MM.1S (cell line): Measurements from ENCODE around the gene SHISA9.

Source experiments
- DNase-seq: peaks from one replicate; pipeline ENCODE4 v3.0.0-alpha.2; 2015
- H2AFZ ChIP-seq: fragments of 300-600 bp; sonication (generic); 2 replicates; pipeline ENCODE4 v1.6.0; 2016; ENCODE audit warnings: antibody characterized with exemption, low read length
- H3F3A ChIP-seq: fragments of 300-600 bp; sonication (generic); 2 replicates; pipeline ENCODE4 v1.6.1; 2016; ENCODE audit warnings: mild to moderate bottlenecking, antibody characterized with exemption, low read length, moderate library complexity, mixed read lengths; ENCODE audit not compliant: insufficient read depth
- H3K27ac ChIP-seq: fragments of 300-600 bp; sonication (generic); 2 replicates; pipeline ENCODE4 v1.5.1; 2016; ENCODE audit warnings: mild to moderate bottlenecking, low read length
- H3K27me3 ChIP-seq: fragments of 300-600 bp; sonication (generic); replicated peaks from 2 replicates; pipeline ENCODE4 v1.6.0; 2016; ENCODE audit warnings: low read length; ENCODE audit not compliant: insufficient read depth
- H3K36me3 ChIP-seq: fragments of 300-600 bp; sonication (generic); replicated peaks from 2 replicates; pipeline ENCODE4 v1.6.1; 2016; ENCODE audit warnings: mild to moderate bottlenecking, low read length, mixed read lengths; ENCODE audit not compliant: insufficient read depth
- H3K4me1 ChIP-seq: fragments of 300-600 bp; sonication (generic); 2 replicates; pipeline ENCODE4 v1.6.1; 2016; ENCODE audit warnings: low read length, mixed read lengths
- H3K4me2 ChIP-seq: fragments of 300-600 bp; sonication (generic); 2 replicates; pipeline ENCODE4 v1.6.0; 2016; ENCODE audit warnings: low read depth, low read length
- H3K4me3 ChIP-seq: fragments of 300-600 bp; sonication (generic); 2 replicates; pipeline ENCODE4 v1.5.1; 2016; ENCODE audit warnings: low read length, mixed read lengths
- H3K79me2 ChIP-seq: fragments of 300-600 bp; sonication (generic); 2 replicates; pipeline ENCODE4 v1.6.1; 2016; ENCODE audit warnings: mixed run types, low read length, mixed read lengths
- H3K9ac ChIP-seq: fragments of 300-600 bp; sonication (generic); 2 replicates; pipeline ENCODE4 v1.6.1; 2016; ENCODE audit warnings: low read length, mixed read lengths
- H3K9me2 ChIP-seq: fragments of 300-600 bp; sonication (generic); replicated peaks from 2 replicates; pipeline ENCODE4 v1.6.1; 2016; ENCODE audit warnings: mild to moderate bottlenecking, low read length, mixed read lengths; ENCODE audit not compliant: insufficient read depth
- H3K9me3 ChIP-seq: fragments of 300-600 bp; sonication (generic); replicated peaks from 2 replicates; pipeline ENCODE4 v1.6.1; 2016; ENCODE audit warnings: mild to moderate bottlenecking, low read length, mixed read lengths; ENCODE audit not compliant: insufficient read depth
- H4K20me1 ChIP-seq: fragments of 300-600 bp; sonication (generic); 2 replicates; pipeline ENCODE4 v1.6.1; 2016; ENCODE audit warnings: mild to moderate bottlenecking, low read length, moderate library complexity, mixed read lengths; ENCODE audit not compliant: insufficient read depth
- CTCF ChIP-seq: fragments of 300-600 bp; sonication (generic); IDR thresholded peaks from 2 replicates; pipeline ENCODE4 v1.5.1; 2016; ENCODE audit warnings: antibody characterized with exemption, low read length, mixed read lengths
- EZH2 ChIP-seq: fragments of 300-600 bp; sonication (generic); optimal IDR thresholded peaks from 2 replicates; pipeline ENCODE3; 2017; ENCODE audit warnings: low read depth, mild to moderate bottlenecking, antibody characterized with exemption, low read length, mixed read lengths
- EZH2phosphoT487 ChIP-seq: fragments of 300-600 bp; sonication (generic); IDR thresholded peaks from 2 replicates; pipeline ENCODE4 v1.6.1; 2018; ENCODE audit warnings: antibody characterized with exemption, low read length

The SHISA9 gene

GRCh38 chr16:13067648-13068047 is 166.2 kb downstream of the SHISA9 start:
- no peaks in the 10 kb centered on the region for H3K79me2 ChIP-seq
- no peaks in the 10 kb centered on the region for H3K36me3 ChIP-seq
- H3K27ac ChIP-seq: no peak overlapping the region
- DNase-seq: no peak
- H3K9me2 ChIP-seq: no peaks in the 10 kb centered on the region
- H3K27me3 ChIP-seq: no peaks in the 10 kb centered on the region
- TF ChIP-seq EZH2phosphoT487: no peak
- H3F3A ChIP-seq: no peaks in the 10 kb centered on the region
- no peak overlapping the region for H3K4me3 ChIP-seq
- H2AFZ ChIP-seq: no peak overlapping the region
- H3K4me2 ChIP-seq: no peak overlapping the region
- no peaks in the 10 kb centered on the region for H3K4me1 ChIP-seq
- no peak overlapping the region for H3K9ac ChIP-seq
- no peaks in the 10 kb centered on the region for H3K9me3 ChIP-seq
- H4K20me1 ChIP-seq: no peaks in the 10 kb centered on the region

GRCh38 chr16:13068912-13069583 is 167.7 kb downstream of the SHISA9 start:
- H3K9me3 ChIP-seq: no peaks in the 10 kb centered on the region
- H3K79me2 ChIP-seq: no peaks in the 10 kb centered on the region
- H3K9me2 ChIP-seq: no peaks in the 10 kb centered on the region
- H3K4me1 ChIP-seq: no peaks in the 10 kb centered on the region
- no peaks in the 10 kb centered on the region for H3K27me3 ChIP-seq
- no peak overlapping the region for H3K4me3 ChIP-seq
- no peak overlapping the region for H2AFZ ChIP-seq
- H3F3A ChIP-seq: no peaks in the 10 kb centered on the region
- no peak for TF ChIP-seq CTCF
- no peak overlapping the region for H3K27ac ChIP-seq
- H4K20me1 ChIP-seq: no peaks in the 10 kb centered on the region
- no peaks in the 10 kb centered on the region for H3K36me3 ChIP-seq
- DNase-seq: no peak
- no peak overlapping the region for H3K9ac ChIP-seq
- no peak overlapping the region for H3K4me2 ChIP-seq

- no peak overlapping the region for H3K4me2 ChIP-seq
- H3K9me3 ChIP-seq: no peaks in the 10 kb centered on the region
- TF ChIP-seq CTCF (no peak), EZH2 (no peak), EZH2phosphoT487 (no peak)
- no peaks in the 10 kb centered on the region for H3K9me2 ChIP-seq
- no peaks in the 10 kb centered on the region for H4K20me1 ChIP-seq
- H3K9ac ChIP-seq: no peak overlapping the region
- no peak overlapping the region for H3K27ac ChIP-seq
- no peak overlapping the region for H3K4me3 ChIP-seq
- H2AFZ ChIP-seq: no peak overlapping the region
- H3K36me3 ChIP-seq: no peaks in the 10 kb centered on the region
- no peak for DNase-seq
- H3K27me3 ChIP-seq: no peaks in the 10 kb centered on the region
- H3K4me1 ChIP-seq: no peaks in the 10 kb centered on the region
- no peaks in the 10 kb centered on the region for H3F3A ChIP-seq
- H3K79me2 ChIP-seq: no peaks in the 10 kb centered on the region
Measured at GRCh38 chr16:13070268-13070667, 168.9 kb downstream of the SHISA9 start.

GRCh38 chr16:13076878-13077277 is 175.5 kb downstream of the SHISA9 start:
- TF ChIP-seq EZH2phosphoT487: no peak
- no peak for TF ChIP-seq CTCF
- no peak for TF ChIP-seq EZH2
- Histone ChIP-seq H3K36me3 (no peaks in the 10 kb centered on the region), H3K9ac (no peak overlapping the region), H3K27me3 (no peaks in the 10 kb centered on the region), H3K4me2 (no peak overlapping the region), H3K27ac (no peak overlapping the region), H3K9me3 (no peaks in the 10 kb centered on the region), H3F3A (no peaks in the 10 kb centered on the region), H2AFZ (no peak overlapping the region), H3K79me2 (no peaks in the 10 kb centered on the region), H4K20me1 (no peaks in the 10 kb centered on the region), H3K4me3 (no peak overlapping the region), H3K4me1 (no peaks in the 10 kb centered on the region), H3K9me2 (no peaks in the 10 kb centered on the region)
- no peak for DNase-seq
